Astrocyte (in vitro differentiated cells and primary cell): Measurements from ENCODE around the gene TNFAIP2. TPM values are rescaled to one million over a fixed set of nuclear protein-coding genes. Genes with fewer than 3 reads are reported as not detected.

Experiments used
- DNase-seq: peaks from one replicate; pipeline ENCODE4 v3.0.0-alpha.2; 2010; ENCODE audit warnings: low read depth
- FAIRE-seq: peaks from 2 replicates; lab custom pipeline; 2011; peaks lifted over from hg19 to GRCh38; lab: Jason Lieb, UNC
- H2AFZ ChIP-seq: 2 replicates; pipeline ENCODE4 v1.6.0; 2012; ENCODE audit warnings: low read depth, low read length, inconsistent platforms
- H3K27ac ChIP-seq: 2 replicates; pipeline ENCODE4 v1.5.1; 2011; ENCODE audit warnings: low read depth, low read length, inconsistent platforms
- H3K27me3 ChIP-seq: 2 replicates; pipeline ENCODE4 v1.6.0; 2011; ENCODE audit warnings: low read length, inconsistent platforms; ENCODE audit not compliant: insufficient read depth
- H3K36me3 ChIP-seq: 2 replicates; pipeline ENCODE4 v1.5.1; 2011; ENCODE audit warnings: low read length, inconsistent platforms; ENCODE audit not compliant: insufficient read depth
- H3K4me1 ChIP-seq: 2 replicates; pipeline ENCODE4 v1.5.1; 2011; ENCODE audit warnings: low read length, inconsistent platforms; ENCODE audit not compliant: insufficient read depth
- H3K4me2 ChIP-seq: 2 replicates; pipeline ENCODE4 v1.6.0; 2012; ENCODE audit warnings: low read length, inconsistent platforms
- H3K4me3 ChIP-seq: 2 replicates; pipeline ENCODE4 v1.5.1; 2011; ENCODE audit warnings: low read depth, mild to moderate bottlenecking, low read length, inconsistent platforms; ENCODE audit not compliant: insufficient read depth
- H3K79me2 ChIP-seq: 2 replicates; pipeline ENCODE4 v1.6.0; 2012; ENCODE audit warnings: mild to moderate bottlenecking, low read length, inconsistent platforms; ENCODE audit not compliant: insufficient read depth
- H3K9ac ChIP-seq: 2 replicates; pipeline ENCODE4 v1.6.0; 2012; ENCODE audit warnings: mild to moderate bottlenecking, low read length, inconsistent platforms
- H3K9me3 ChIP-seq: 2 replicates; pipeline ENCODE4 v1.5.1; 2012; ENCODE audit warnings: low read depth, mild to moderate bottlenecking, low read length, inconsistent platforms; ENCODE audit not compliant: insufficient read depth
- H4K20me1 ChIP-seq: 2 replicates; pipeline ENCODE4 v1.6.0; 2012; ENCODE audit warnings: low read length, inconsistent platforms; ENCODE audit not compliant: insufficient read depth
- H3K27ac Mint-ChIP-seq: one replicate; pipeline ENCODE4 v1.8.0; 2021; ENCODE audit warnings: mild to moderate bottlenecking, mixed read lengths; ENCODE audit not compliant: unreplicated experiment
- H3K27me3 Mint-ChIP-seq: one replicate; pipeline ENCODE4 v1.8.0; 2021; ENCODE audit warnings: low read depth, mixed read lengths; ENCODE audit not compliant: unreplicated experiment
- H3K36me3 Mint-ChIP-seq: one replicate; pipeline ENCODE4 v1.8.0; 2021; ENCODE audit warnings: low read depth, mixed read lengths; ENCODE audit not compliant: unreplicated experiment
- H3K4me1 Mint-ChIP-seq: one replicate; pipeline ENCODE4 v1.8.0; 2021; ENCODE audit warnings: low read depth, mixed read lengths; ENCODE audit not compliant: unreplicated experiment
- H3K4me3 Mint-ChIP-seq: one replicate; pipeline ENCODE4 v1.8.0; 2021; ENCODE audit warnings: mild to moderate bottlenecking, moderate library complexity, mixed read lengths; ENCODE audit not compliant: unreplicated experiment
- H3K9me3 Mint-ChIP-seq: one replicate; pipeline ENCODE4 v1.8.0; 2021; ENCODE audit warnings: mild to moderate bottlenecking, mixed read lengths; ENCODE audit not compliant: unreplicated experiment
- EZH2 ChIP-seq: IDR thresholded peaks from 2 replicates; pipeline ENCODE4 v1.6.1; 2012; ENCODE audit warnings: mild to moderate bottlenecking, low read length, inconsistent platforms; ENCODE audit not compliant: insufficient read depth
- total RNA-seq: library from RNA; stranded (reverse); gene quantifications from 2 replicates; pipeline ENCODE4 v1.2.1, GENCODE V29; 2021
- TF ChIP-seq, protein P1 (sequence below): IDR thresholded peaks from 2 replicates; pipeline ENCODE4 v1.5.1; 2011; ENCODE audit warnings: low read depth, mild to moderate bottlenecking, inconsistent platforms, low read length, moderate library complexity; ENCODE audit not compliant: insufficient read depth

TNFAIP2 gene
- total RNA-seq, 1 donor from 2014 or later = 29.5 TPM

DNA sequence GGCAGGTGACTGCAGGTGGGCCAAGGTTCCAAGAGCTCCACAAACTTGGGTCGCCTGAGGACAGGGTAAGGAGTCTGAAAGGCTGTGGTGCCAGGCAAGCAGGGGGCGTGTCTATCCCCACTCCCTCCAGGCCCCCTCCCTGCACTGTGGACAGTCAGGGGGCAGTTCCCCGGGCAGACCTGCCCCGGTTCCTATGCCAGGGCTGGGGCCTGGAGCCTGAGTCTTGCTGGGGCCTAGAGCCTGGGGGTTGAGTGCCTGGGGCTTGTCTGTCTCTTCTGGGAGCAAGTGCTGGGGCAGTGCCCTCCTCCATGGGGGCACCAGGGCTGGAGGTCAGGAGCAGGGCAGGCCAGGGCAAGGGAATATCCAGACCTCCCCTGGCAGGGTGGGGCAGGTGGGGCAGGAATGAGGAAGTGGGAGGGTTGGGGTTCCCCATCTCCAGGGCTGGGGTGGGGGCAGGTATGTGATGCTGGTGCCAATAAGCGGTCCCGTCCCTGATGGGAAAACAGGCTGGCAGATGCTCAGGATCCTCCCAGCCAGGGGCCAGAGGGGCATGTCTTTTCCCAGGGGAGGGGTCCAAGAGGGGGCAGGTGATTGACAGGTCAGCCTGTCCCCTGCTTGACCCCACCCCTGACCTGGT, 11.9 kb upstream of the TNFAIP2 start:
- Histone ChIP-seq H3K27me3 (no peaks in the 10 kb centered on the region), H3K9me3 (no peaks in the 10 kb centered on the region), H3K9ac (peak overlapping the region; percentile 17), H3K4me1 (peaks cover 39% of the 10 kb centered on the region), H4K20me1 (no peaks in the 10 kb centered on the region), H3K36me3 (no peaks in the 10 kb centered on the region), H3K79me2 (no peaks in the 10 kb centered on the region), H3K4me2 (peak overlapping the region; percentile 86), H2AFZ (no peak overlapping the region), H3K4me3 (no peak overlapping the region), H3K27ac (no peak overlapping the region)
- Mint-ChIP-seq H3K4me3 (no peak overlapping the region), H3K36me3 (no peaks in the 10 kb centered on the region), H3K9me3 (peaks cover 5% of the 10 kb centered on the region), H3K4me1 (peaks cover 17% of the 10 kb centered on the region), H3K27me3 (peaks cover 4% of the 10 kb centered on the region), H3K27ac (no peak overlapping the region)
- TF ChIP-seq, protein P1, sequence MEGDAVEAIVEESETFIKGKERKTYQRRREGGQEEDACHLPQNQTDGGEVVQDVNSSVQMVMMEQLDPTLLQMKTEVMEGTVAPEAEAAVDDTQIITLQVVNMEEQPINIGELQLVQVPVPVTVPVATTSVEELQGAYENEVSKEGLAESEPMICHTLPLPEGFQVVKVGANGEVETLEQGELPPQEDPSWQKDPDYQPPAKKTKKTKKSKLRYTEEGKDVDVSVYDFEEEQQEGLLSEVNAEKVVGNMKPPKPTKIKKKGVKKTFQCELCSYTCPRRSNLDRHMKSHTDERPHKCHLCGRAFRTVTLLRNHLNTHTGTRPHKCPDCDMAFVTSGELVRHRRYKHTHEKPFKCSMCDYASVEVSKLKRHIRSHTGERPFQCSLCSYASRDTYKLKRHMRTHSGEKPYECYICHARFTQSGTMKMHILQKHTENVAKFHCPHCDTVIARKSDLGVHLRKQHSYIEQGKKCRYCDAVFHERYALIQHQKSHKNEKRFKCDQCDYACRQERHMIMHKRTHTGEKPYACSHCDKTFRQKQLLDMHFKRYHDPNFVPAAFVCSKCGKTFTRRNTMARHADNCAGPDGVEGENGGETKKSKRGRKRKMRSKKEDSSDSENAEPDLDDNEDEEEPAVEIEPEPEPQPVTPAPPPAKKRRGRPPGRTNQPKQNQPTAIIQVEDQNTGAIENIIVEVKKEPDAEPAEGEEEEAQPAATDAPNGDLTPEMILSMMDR = no peak
- TF ChIP-seq EZH2 = no peak
- no peak for FAIRE-seq
- no peak for DNase-seq

DNA sequence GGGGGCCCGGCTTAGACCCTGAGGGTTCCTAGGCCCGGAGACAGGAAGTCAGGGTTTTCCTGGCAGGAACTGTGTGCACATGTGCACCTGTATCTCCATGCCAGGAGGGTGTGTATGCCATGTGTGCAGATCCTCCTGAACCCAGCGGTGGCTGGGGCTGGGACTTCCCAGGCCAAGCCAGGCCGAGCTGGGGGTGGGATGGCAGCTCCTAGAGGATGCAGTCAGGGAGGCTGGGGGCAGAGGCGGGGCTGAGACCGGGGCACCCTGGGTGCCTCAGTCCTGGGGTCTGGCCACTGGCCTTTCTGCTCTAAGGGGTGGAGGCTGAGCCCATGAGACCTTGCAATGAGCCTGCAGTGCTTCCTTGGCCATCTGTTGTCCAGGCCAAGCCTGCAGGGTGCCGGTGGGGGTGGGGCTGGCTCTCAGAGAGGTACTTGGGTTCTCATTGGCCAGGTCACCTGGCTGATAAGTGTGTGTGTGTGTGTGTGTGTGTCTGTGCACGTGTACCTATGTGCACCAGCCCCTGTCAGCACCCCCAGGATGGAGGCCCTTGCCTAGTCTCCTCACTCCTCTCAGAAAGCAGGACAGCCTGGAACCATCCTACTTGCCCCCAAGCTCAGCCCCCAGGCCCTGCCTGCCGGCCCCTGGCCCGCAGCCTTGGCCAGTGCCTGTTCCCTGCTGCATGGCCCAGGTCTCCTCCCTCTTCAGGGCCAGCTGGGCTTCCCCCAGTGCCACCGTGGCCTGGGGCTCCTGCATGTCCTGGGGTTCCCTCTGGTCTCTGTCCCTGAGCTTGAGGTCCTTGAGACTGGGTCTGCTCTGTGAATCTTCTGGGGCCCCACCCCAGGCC, 10.6 kb upstream of the TNFAIP2 start:
- H3K27ac ChIP-seq = no peak overlapping the region
- H3K4me1 ChIP-seq = peaks cover 39% of the 10 kb centered on the region
- Mint-ChIP-seq H3K4me3 (no peak overlapping the region), H3K4me1 (peaks cover 19% of the 10 kb centered on the region), H3K27me3 (peaks cover 4% of the 10 kb centered on the region), H3K9me3 (peaks cover 4% of the 10 kb centered on the region), H3K36me3 (no peaks in the 10 kb centered on the region), H3K27ac (no peak overlapping the region)
- no peak overlapping the region for H3K4me3 ChIP-seq
- no peak overlapping the region for H3K4me2 ChIP-seq
- no peak overlapping the region for H3K9ac ChIP-seq
- H4K20me1 ChIP-seq = no peaks in the 10 kb centered on the region
- DNase-seq = no peak
- FAIRE-seq = no peak
- H3K36me3 ChIP-seq = no peaks in the 10 kb centered on the region
- TF ChIP-seq, protein P1 = no peak
- TF ChIP-seq EZH2 = no peak
- no peaks in the 10 kb centered on the region for H3K9me3 ChIP-seq
- no peaks in the 10 kb centered on the region for H3K27me3 ChIP-seq
- no peak overlapping the region for H2AFZ ChIP-seq
- no peaks in the 10 kb centered on the region for H3K79me2 ChIP-seq

DNA sequence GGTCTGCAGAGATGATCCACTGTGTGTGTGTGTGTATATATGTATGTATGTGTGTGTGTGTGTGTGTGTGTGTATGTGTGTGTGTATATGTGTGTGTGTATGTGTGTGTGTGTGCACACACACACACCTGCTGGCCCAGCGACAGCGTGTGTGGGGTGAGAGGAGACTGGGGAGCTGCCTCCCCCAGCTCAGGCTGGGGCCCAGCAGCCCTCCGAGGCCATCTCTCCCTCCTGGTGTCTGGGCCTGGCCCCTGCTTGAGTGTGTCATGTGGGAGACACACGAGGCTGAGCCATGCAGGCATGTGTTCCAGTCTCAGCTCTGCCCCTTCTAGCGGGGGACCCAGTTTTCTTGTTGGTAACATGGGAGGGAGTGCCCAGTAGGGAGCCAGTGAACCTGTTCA, 10.0 kb upstream of the TNFAIP2 start:
- H3K4me1 ChIP-seq = peaks cover 33% of the 10 kb centered on the region
- no peaks in the 10 kb centered on the region for H3K79me2 ChIP-seq
- H3K4me3 ChIP-seq = no peak overlapping the region
- no peak for TF ChIP-seq EZH2
- Mint-ChIP-seq H3K27me3 (peaks cover 4% of the 10 kb centered on the region), H3K4me3 (no peak overlapping the region), H3K9me3 (peaks cover 2% of the 10 kb centered on the region), H3K4me1 (peaks cover 19% of the 10 kb centered on the region), H3K36me3 (no peaks in the 10 kb centered on the region), H3K27ac (no peak overlapping the region)
- DNase-seq = no peak
- H3K9ac ChIP-seq = no peak overlapping the region
- no peak overlapping the region for H3K27ac ChIP-seq
- no peaks in the 10 kb centered on the region for H3K27me3 ChIP-seq
- no peak overlapping the region for H2AFZ ChIP-seq
- H4K20me1 ChIP-seq = no peaks in the 10 kb centered on the region
- no peak for FAIRE-seq
- H3K4me2 ChIP-seq = no peak overlapping the region
- H3K9me3 ChIP-seq = no peaks in the 10 kb centered on the region
- H3K36me3 ChIP-seq = no peaks in the 10 kb centered on the region
